ENCODE results near the gene ZIK1. TPM values are rescaled to one million over a fixed set of nuclear protein-coding genes. Genes with fewer than 3 reads are reported as not detected.

ZIK1 gene
- total and polyA plus RNA-seq, 2 of the 8 experiments (the other 6 are each of a cell fraction or from before 2014, with no cell fraction given): 19.4 to 36.5 TPM

GRCh38 chr19:57560049-57560491 is 23.9 kb upstream of the ZIK1 start:
- H3K9me3 ChIP-seq (ENCODE audit: insufficient read depth in 2 of 2, low read depth in 1 of 2, low read length in 1 of 2): peaks cover 21 to 33% of the 10 kb centered on the region in 2 experiments
- H3K9ac ChIP-seq (replicated peaks in 1 of 4; ENCODE audit: extremely low read depth in 1 of 4, low read depth in 3 of 4, low read length in 3 of 4): no peak overlapping the region
- H3K14ac ChIP-seq (ENCODE audit: insufficient read length): no peak overlapping the region
- H4K8ac ChIP-seq (ENCODE audit: extremely low read depth, insufficient read depth, low read length): peak overlapping the region; percentile 71; the same call in 1 of the 2 replicates
- no peak overlapping the region for H2BK20ac ChIP-seq (ENCODE audit: low read length)
- H4K5ac ChIP-seq (ENCODE audit: insufficient read length, low read depth, low read length): no peak overlapping the region
- H3K79me1 ChIP-seq (ENCODE audit: low read depth, low read length): peaks cover 5% of the 10 kb centered on the region
- H3K4me3 ChIP-seq (ENCODE audit: extremely low read depth in 1 of 4, insufficient read depth in 2 of 4, low read depth in 3 of 4, low read length in 4 of 4): peak overlapping the region; percentile 80 to 96 (median 94)
- no peak overlapping the region for H2BK15ac ChIP-seq (ENCODE audit: low read length)
- no peaks in the 10 kb centered on the region for H3K27me3 ChIP-seq (replicated peaks in 1 of 4; ENCODE audit: control insufficient read depth in 3 of 4, extremely low read depth in 1 of 4, insufficient read depth in 3 of 4, low read length in 3 of 4)
- no peak overlapping the region for H3K56ac ChIP-seq (replicated peaks; ENCODE audit: insufficient read length, low read depth, low read length)
- H4K20me1 ChIP-seq (replicated peaks in 1 of 2; ENCODE audit: control insufficient read depth in 1 of 2, insufficient read depth in 2 of 2, low read length in 2 of 2): peaks cover 4 to 7% of the 10 kb centered on the region in 2 experiments
- H3K4ac ChIP-seq (replicated peaks; ENCODE audit: insufficient read length, low read depth, low read length): peak overlapping the region; percentile 46
- peak overlapping the region; percentile 51 to 86; a peak in 3 of 4 replicates for H3K4me2 ChIP-seq (ENCODE audit: insufficient read depth in 1 of 2, low read depth in 2 of 2, low read length in 2 of 2)
- no peak overlapping the region for H2BK12ac ChIP-seq (ENCODE audit: low read depth, low read length)
- no peak overlapping the region for H2BK120ac ChIP-seq (replicated peaks; ENCODE audit: low read depth, low read length)
- POLR2A ChIA-PET (ENCODE audit: partially characterized antibody): interaction anchor here (0.8 kb wide), 1 partner anchor 33 kb away, joined by 3 read pairs; the partner anchor contains the start of gene ZNF549
- peak overlapping the region; percentile 77 for H2AFZ ChIP-seq (ENCODE audit: low read length)
- DNase-seq (ENCODE audit: low read depth in 1 of 2, low spot score in 2 of 2) (no peak), FAIRE-seq (no peak)
- H3K79me2 ChIP-seq (ENCODE audit: control insufficient read depth in 1 of 2, insufficient read depth in 2 of 2, low read length in 2 of 2): peaks cover 0 to 20% of the 10 kb centered on the region in 2 experiments; a peak in 3 of 4 replicates
- H3K18ac ChIP-seq (ENCODE audit: extremely low read depth, low read length): no peak overlapping the region
- CTCF ChIA-PET (ENCODE audit: partially characterized antibody): no interaction called here
- peaks cover 0 to 11% (median 3%) of the 10 kb centered on the region in 4 experiments; a peak in 4 of 8 replicates for H3K36me3 ChIP-seq (ENCODE audit: control insufficient read depth in 2 of 4, insufficient read depth in 4 of 4, low read length in 3 of 4)
- WGBS, 2 experiments (ENCODE audit: extremely low coverage in 1 of 2, insufficient coverage in 1 of 2, insufficient read length in 1 of 2, insufficient replicate concordance in 2 of 2, low coverage in 1 of 2, low lambda C conversion rate in 2 of 2, missing lambda C conversion rate in 1 of 2): 86% methylated on average over 23 of the region's 23 CpGs; no CpG with 5 or more reads in 1 of the 2 experiments
- H3K23me2 ChIP-seq (ENCODE audit: low read depth, low read length): peaks cover 3% of the 10 kb centered on the region; the same call in 1 of the 2 replicates
- H3K27ac ChIP-seq (ENCODE audit: low read depth, low read length): no peak overlapping the region
- H2BK5ac ChIP-seq (ENCODE audit: low read depth, low read length): no peak overlapping the region
- H2AK5ac ChIP-seq (ENCODE audit: low read depth, low read length): no peak overlapping the region
- H4K91ac ChIP-seq (replicated peaks; ENCODE audit: insufficient read length, low read length): no peak overlapping the region
- peaks cover 0 to 4% (median under 1%) of the 10 kb centered on the region in 4 experiments; a peak in 3 of 7 replicates for H3K4me1 ChIP-seq (replicated peaks in 1 of 4; ENCODE audit: control insufficient read depth in 3 of 4, insufficient read depth in 4 of 4, low read length in 3 of 4)
- H3K23ac ChIP-seq (ENCODE audit: insufficient read length): no peak overlapping the region
- no peak for TF ChIP-seq E2F6 (IDR thresholded peaks at IDR 0.05)
- TF ChIP-seq TBP (IDR thresholded peaks at IDR 0.05; ENCODE audit: low read depth, low read length): no peak
- TF ChIP-seq POLR2A (IDR thresholded peaks at IDR 0.05; ENCODE audit: control extremely low read depth in 1 of 2, low read depth in 2 of 2, low read length in 2 of 2): no peak
- TF ChIP-seq SP4 (IDR thresholded peaks at IDR 0.05; ENCODE audit: low read length): no peak
- TF ChIP-seq GABPA (IDR thresholded peaks at IDR 0.05; ENCODE audit: borderline replicate concordance, insufficient read depth, low read length): no peak
- TF ChIP-seq SAP30 (IDR thresholded peaks at IDR 0.05; ENCODE audit: insufficient read depth, insufficient replicate concordance, low read length): no peak
- TF ChIP-seq CBX5 (IDR thresholded peaks at IDR 0.05; ENCODE audit: low read depth, low read length): no peak
- TF ChIP-seq POLR2AphosphoS5 (IDR thresholded peaks at IDR 0.05; ENCODE audit: low read depth, low read length): no peak
- TF ChIP-seq BACH1 (IDR thresholded peaks at IDR 0.05; ENCODE audit: low read length): no peak
- no peak for TF ChIP-seq CHD2 (IDR thresholded peaks at IDR 0.05; ENCODE audit: low read length)
- no peak for TF ChIP-seq CEBPB (IDR thresholded peaks at IDR 0.05; ENCODE audit: low read depth, low read length)
- TF ChIP-seq ATF2 (IDR thresholded peaks at IDR 0.05; ENCODE audit: low read length): no peak

Data from H1 (cell line).